Measurements from ENCODE around the gene RWDD1.

GRCh38 chr6:116572162-116572561 lies 858 bp downstream of the RWDD1 start:
- TF ChIP-seq CTCF (IDR thresholded peaks at IDR 0.05) (no peak), POLR2A (IDR thresholded peaks at IDR 0.05) (no peak)
